Activated T-helper 1 cell treated with Interleukin-2 at 50 U/mL for 16 hours (primary cell): ENCODE data around the gene SRSF7.
"Not testable (repeated sequence)": the region's sequence is repeated elsewhere in the genome, so short reads cannot be mapped to it uniquely, and the experiment has no call there.

Source experiments
- DNase-seq: peaks from one replicate; pipeline ENCODE4 v3.0.0-alpha.2; 2020; ENCODE audit warnings: low read depth

Gene SRSF7

GRCh38 chr2:38754049-38754448 lies 2.9 kb upstream of the SRSF7 start:
- DNase-seq: no peak

GRCh38 chr2:38751596-38752410 lies 642 bp upstream of the SRSF7 start:
- no peak for DNase-seq

- peak; percentile 41 for DNase-seq
Measured at GRCh38 chr2:38750011-38750890, 910 bp downstream of the SRSF7 start.

GRCh38 chr2:38748943-38749804 lies 2.0 kb downstream of the SRSF7 start:
- no peak for DNase-seq

GRCh38 chr2:38748391-38748790 lies 2.8 kb downstream of the SRSF7 start:
- no peak for DNase-seq

GRCh38 chr2:38747819-38748218 lies 3.3 kb downstream of the SRSF7 start:
- DNase-seq: no peak

GRCh38 chr2:38747007-38747424 lies 4.1 kb downstream of the SRSF7 start:
- no peak for DNase-seq

GRCh38 chr2:38745267-38745666 lies 5.9 kb downstream of the SRSF7 start:
- DNase-seq: no peak

- DNase-seq: no peak
Measured at GRCh38 chr2:38744399-38744780, 6.8 kb downstream of the SRSF7 start.

GRCh38 chr2:38743672-38744398 lies 7.3 kb downstream of the SRSF7 start:
- DNase-seq: no peak

- no peak for DNase-seq
Measured at GRCh38 chr2:38742797-38743559, 8.2 kb downstream of the SRSF7 start.

- no peak for DNase-seq
Measured at GRCh38 chr2:38740851-38741731, 10.1 kb downstream of the SRSF7 start.

GRCh38 chr2:38739524-38739923 lies 11.6 kb downstream of the SRSF7 start:
- DNase-seq: no peak

GRCh38 chr2:38737925-38738324 lies 13.2 kb downstream of the SRSF7 start:
- no peak for DNase-seq

- not testable (repeated sequence) for DNase-seq
Measured at GRCh38 chr2:38737000-38737698, 14.0 kb downstream of the SRSF7 start.

GRCh38 chr2:38735999-38736320 lies 15.2 kb downstream of the SRSF7 start:
- DNase-seq: no peak

GRCh38 chr2:38734299-38735058 lies 16.7 kb downstream of the SRSF7 start:
- DNase-seq: no peak

GRCh38 chr2:38733300-38733971 lies 17.7 kb downstream of the SRSF7 start:
- DNase-seq: no peak
